Measurements from ENCODE around the gene NAPB. TPM values are rescaled to one million over a fixed set of nuclear protein-coding genes. Genes with fewer than 3 reads are reported as not detected.

The NAPB gene
- total and polyA plus RNA-seq, 7 donors, result 1.8 to 12.3 (median 3.0) TPM

DNA sequence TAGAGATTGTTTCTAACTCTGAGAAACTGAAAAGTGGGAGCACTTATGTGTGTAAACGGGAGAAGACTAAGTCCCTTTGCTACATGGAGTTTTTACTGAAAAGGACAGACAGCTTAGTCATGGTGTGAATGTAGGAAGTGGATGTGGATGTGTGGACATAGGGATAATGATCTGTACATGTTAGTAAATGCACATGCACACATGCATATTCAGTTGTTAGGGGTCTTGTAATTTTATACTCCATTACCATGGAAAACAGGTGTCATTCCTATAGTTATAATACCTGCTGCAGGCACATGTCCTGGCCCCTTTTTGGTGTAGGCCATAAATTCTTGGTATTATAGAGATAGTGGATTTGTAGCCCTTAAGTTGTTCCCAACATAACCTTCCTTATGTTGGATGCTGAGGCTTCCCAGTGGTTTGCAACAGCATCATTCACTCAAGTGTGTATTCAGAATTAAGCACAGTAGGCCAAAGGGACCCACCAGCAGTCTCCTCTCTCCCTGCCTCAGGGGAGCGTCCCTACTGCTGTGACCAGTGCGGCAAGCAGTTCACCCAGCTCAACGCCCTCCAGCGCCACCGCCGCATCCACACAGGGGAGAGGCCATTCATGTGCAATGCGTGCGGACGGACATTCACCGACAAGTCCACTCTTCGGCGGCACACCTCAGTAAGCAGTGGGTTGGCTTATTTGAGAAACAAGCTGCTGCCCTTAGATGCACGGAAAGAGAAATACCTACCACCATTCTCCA lies 52.0 kb downstream of the NAPB start:
- Histone ChIP-seq H3K27me3 (ENCODE audit: insufficient read depth in 3 of 3, low read length in 2 of 3) (no peaks in the 10 kb centered on the region), H3K27ac (peak overlapping the region; percentile 7), H3K36me3 (ENCODE audit: insufficient read depth in 1 of 2, low read depth in 1 of 2) (peaks cover 9 to 85% of the 10 kb centered on the region in 2 donors), H3K9me3 (no peaks in the 10 kb centered on the region), H3K4me3 (no peak overlapping the region), H3K4me1 (peaks cover 52% of the 10 kb centered on the region)
- DNase-seq (no peak), ATAC-seq (no peak)
- TF ChIP-seq CTCF (IDR thresholded peaks at IDR 0.05), result no peak
- intact Hi-C loops (cut with DNase I), result no loop called here
- 93 to 94% (median 94%) methylated on average over 14 of the region's 14 CpGs for WGBS, 3 donors

- DNase-seq (no peak), ATAC-seq (no peak)
- no peak for TF ChIP-seq CTCF (IDR thresholded peaks at IDR 0.05)
- 83 to 92% (median 86%) methylated on average over 2 of the region's 2 CpGs for WGBS, 3 donors
- intact Hi-C loops (cut with DNase I), result no loop called here
- Histone ChIP-seq H3K36me3 (ENCODE audit: insufficient read depth in 1 of 2, low read depth in 1 of 2) (peaks cover 9 to 77% of the 10 kb centered on the region in 2 donors), H3K4me3 (no peak overlapping the region), H3K27ac (peak overlapping the region; percentile 7), H3K27me3 (ENCODE audit: insufficient read depth in 3 of 3, low read length in 2 of 3) (no peaks in the 10 kb centered on the region), H3K4me1 (peaks cover 56% of the 10 kb centered on the region), H3K9me3 (no peaks in the 10 kb centered on the region)
These were observed 52.8 kb downstream of the NAPB start for GRCh38 chr20:23368316-23369071.

DNA sequence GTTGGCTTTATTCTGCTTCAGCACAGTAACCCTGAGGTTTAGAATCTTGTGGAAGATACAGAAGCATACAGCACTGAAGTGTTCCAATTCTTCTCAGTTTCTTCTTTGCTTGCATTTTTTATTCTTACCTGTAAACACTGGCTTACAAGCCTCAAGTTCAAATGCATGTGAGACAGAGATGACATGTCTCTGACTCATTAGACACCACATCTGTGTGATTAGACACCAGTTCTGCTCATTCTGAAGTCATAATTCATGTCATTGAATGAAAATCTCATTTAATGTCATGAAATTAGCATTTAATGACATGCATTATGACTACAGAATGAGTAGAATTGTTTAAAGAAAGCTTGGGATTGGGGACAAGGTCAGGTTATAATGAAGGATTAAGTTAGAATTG lies 53.5 kb downstream of the NAPB start:
- ATAC-seq, result no peak
- no peak for DNase-seq
- intact Hi-C loops (cut with DNase I), result no loop called here
- Histone ChIP-seq H3K27me3 (ENCODE audit: insufficient read depth in 3 of 3, low read length in 2 of 3) (no peaks in the 10 kb centered on the region), H3K4me1 (peaks cover 63% of the 10 kb centered on the region), H3K4me3 (peak overlapping the region; percentile 15), H3K9me3 (no peaks in the 10 kb centered on the region), H3K36me3 (ENCODE audit: insufficient read depth in 1 of 2, low read depth in 1 of 2) (peaks cover 9 to 70% of the 10 kb centered on the region in 2 donors), H3K27ac (peak overlapping the region; percentile 7)
- no peak for TF ChIP-seq CTCF (IDR thresholded peaks at IDR 0.05)

DNA sequence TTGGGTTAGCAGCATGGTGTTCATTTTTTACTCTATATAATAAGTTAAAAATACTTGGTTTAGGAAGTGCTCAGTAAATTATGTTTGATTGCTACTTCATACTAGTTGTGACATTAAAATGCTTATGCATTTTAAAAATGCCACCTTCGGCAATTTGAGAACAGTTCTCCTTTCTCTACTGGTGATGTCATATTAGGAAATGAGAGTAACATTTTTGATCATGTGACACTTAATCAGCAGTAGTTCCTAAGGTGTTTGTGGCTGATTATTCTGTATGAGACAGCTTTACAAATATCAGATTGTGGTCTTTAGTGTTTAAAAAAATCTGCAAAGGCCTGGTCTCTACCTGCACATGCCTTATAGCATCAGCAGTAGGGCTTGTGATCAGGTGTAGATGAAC lies 54.9 kb downstream of the NAPB start:
- H3K4me1 ChIP-seq, result peaks cover 58% of the 10 kb centered on the region

More for the DNA sequence above, 54.9 kb downstream of the NAPB start:
- peaks cover 9 to 56% of the 10 kb centered on the region in 2 donors for H3K36me3 ChIP-seq (ENCODE audit: insufficient read depth in 1 of 2, low read depth in 1 of 2)
- DNase-seq (no peak), ATAC-seq (no peak)
- H3K27ac ChIP-seq, result peak overlapping the region; percentile 19
- peak overlapping the region; percentile 29 for H3K4me3 ChIP-seq
- no peaks in the 10 kb centered on the region for H3K9me3 ChIP-seq
- TF ChIP-seq CTCF (IDR thresholded peaks at IDR 0.05), result no peak
- WGBS, 3 donors, result 22 to 31% (median 23%) methylated on average over 1 of the region's 1 CpG
- intact Hi-C loops (cut with DNase I), result no loop called here
- H3K27me3 ChIP-seq (ENCODE audit: insufficient read depth in 3 of 3, low read length in 2 of 3), result no peaks in the 10 kb centered on the region

All from psoas muscle (tissue), 8 donors.